Stomach (tissue), 4 donors: ENCODE data around the gene CGRRF1.

Source experiments
- POLR2A ChIP-seq, 4 donors: fragments of 450-650 bp; IDR thresholded peaks; one replicate each; pipeline ENCODE4 v1.6.1; 2016; ENCODE audit warnings: antibody characterized with exemption in 4 of 4, control low read depth in 2 of 4, mild to moderate bottlenecking in 1 of 4, moderate library complexity in 1 of 4
- TF ChIP-seq, protein P1 (sequence below), 7 experiments: fragments of 450-650 bp in 4 of 7; fragments of 200-600 bp in 3 of 7; sonication (generic) in 3 of 7; IDR thresholded peaks; one replicate each; pipeline ENCODE4 v1.5.1; 2016 to 2019; ENCODE audit warnings: antibody characterized with exemption in 7 of 7, control low read depth in 2 of 7, mild to moderate bottlenecking in 1 of 7

DNA sequence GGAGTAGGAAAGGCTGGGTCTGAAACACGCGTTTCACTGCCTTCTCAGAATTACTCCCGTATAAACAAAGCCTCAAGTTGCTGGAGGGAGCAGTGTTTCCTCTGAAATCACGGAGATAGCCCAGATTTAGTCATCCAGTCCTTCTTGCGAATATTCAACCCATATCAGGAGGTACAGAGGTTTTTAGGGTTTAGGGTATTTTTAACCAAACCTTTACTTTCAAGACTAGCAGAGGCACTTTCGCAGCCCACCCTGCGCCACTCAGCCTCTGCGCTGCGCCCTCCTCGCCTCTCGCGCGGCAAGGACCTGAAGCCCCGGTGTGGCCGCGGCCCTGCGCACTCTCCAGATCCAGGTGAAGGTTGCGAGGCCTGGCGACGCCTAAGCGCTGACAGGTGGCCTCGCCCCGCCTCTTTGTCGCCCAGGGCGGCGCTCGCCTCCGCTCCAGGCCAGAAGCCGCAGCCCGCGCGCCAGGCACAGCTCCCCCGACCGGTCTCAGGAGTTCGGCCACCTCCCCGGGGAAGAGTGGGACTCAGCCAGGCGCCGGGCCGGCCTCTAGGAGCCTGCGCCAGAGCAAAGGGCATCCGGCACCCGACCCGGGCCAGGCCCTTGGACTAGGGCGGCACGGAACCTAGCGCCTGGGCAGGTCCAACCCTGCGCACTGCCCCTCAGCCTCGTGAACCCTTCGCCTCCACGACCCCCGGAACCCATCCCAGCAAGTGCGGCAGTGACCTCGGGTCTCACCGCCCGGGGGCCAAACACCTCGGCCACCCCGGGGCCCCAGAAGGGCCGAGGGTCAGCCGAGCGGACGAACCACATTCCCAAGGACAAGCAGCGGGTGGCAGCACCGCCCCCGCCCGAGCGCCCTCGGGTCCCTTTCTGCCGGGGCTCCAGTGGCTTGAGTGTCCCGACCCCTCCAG, 55.4 kb downstream of the CGRRF1 start:
- TF ChIP-seq, protein P1, sequence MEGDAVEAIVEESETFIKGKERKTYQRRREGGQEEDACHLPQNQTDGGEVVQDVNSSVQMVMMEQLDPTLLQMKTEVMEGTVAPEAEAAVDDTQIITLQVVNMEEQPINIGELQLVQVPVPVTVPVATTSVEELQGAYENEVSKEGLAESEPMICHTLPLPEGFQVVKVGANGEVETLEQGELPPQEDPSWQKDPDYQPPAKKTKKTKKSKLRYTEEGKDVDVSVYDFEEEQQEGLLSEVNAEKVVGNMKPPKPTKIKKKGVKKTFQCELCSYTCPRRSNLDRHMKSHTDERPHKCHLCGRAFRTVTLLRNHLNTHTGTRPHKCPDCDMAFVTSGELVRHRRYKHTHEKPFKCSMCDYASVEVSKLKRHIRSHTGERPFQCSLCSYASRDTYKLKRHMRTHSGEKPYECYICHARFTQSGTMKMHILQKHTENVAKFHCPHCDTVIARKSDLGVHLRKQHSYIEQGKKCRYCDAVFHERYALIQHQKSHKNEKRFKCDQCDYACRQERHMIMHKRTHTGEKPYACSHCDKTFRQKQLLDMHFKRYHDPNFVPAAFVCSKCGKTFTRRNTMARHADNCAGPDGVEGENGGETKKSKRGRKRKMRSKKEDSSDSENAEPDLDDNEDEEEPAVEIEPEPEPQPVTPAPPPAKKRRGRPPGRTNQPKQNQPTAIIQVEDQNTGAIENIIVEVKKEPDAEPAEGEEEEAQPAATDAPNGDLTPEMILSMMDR (IDR thresholded peaks at IDR 0.05): peak in 5 of 7 experiments; percentile 3 to 23 (median 8)
- TF ChIP-seq POLR2A (IDR thresholded peaks at IDR 0.05): peak in 2 of 4 donors; percentile 6 to 76
